Gastrocnemius medialis (tissue), 4 donors: ENCODE measurements around the gene BCAS4. TPM values are rescaled to one million over a fixed set of nuclear protein-coding genes. Genes with fewer than 3 reads are reported as not detected.

ENCODE experiments used
- ATAC-seq, 2 donors: fragments of 150-250 bp; one replicate each; pipeline ENCODE4 v1.9.1; 2016
- DNase-seq, 2 donors: peaks; one replicate each; pipeline ENCODE4 v3.0.0-alpha.2; 2019
- H3K27ac ChIP-seq, 4 donors: fragments of 200-600 bp; sonication (generic); 1 replicate in 1 of 4; 2 replicates in 3 of 4; pipeline ENCODE4 v1.5.1; 2016 to 2018; ENCODE audit warnings: mild to moderate bottlenecking in 2 of 4, moderate library complexity in 1 of 4
- H3K27me3 ChIP-seq, 3 donors: fragments of 200-600 bp; sonication (generic) in 2 of 3; 1 replicate in 1 of 3; 2 replicates in 2 of 3; pipeline versions ENCODE4 v1.5.1 to v1.6.0; 2016 to 2019; ENCODE audit warnings: mild to moderate bottlenecking in 1 of 3, moderate library complexity in 1 of 3
- H3K36me3 ChIP-seq, 2 donors: fragments of 200-600 bp; sonication (generic) in 1 of 2; one replicate each; pipeline ENCODE4 v1.5.1; 2017 to 2018
- H3K4me1 ChIP-seq, 2 donors: fragments of 200-600 bp; sonication (generic) in 1 of 2; one replicate each; pipeline ENCODE4 v1.5.1; 2016 to 2017; ENCODE audit warnings: mild to moderate bottlenecking in 2 of 2
- H3K4me3 ChIP-seq, 4 donors: fragments of 200-600 bp; sonication (generic) in 3 of 4; 1 replicate in 1 of 4; 2 replicates in 3 of 4; pipeline ENCODE4 v1.5.1; 2016 to 2019; ENCODE audit warnings: mild to moderate bottlenecking in 2 of 4
- H3K9me3 ChIP-seq, 3 donors: fragments of 200-600 bp; sonication (generic) in 2 of 3; 1 replicate in 1 of 3; 2 replicates in 2 of 3; pipeline ENCODE4 v1.5.1; 2016 to 2019
- CTCF ChIP-seq, 5 experiments: fragments of 450-650 bp in 3 of 5; fragments of 200-600 bp in 2 of 5; sonication (generic) in 2 of 5; IDR thresholded peaks in 4 of 5; conservative IDR thresholded peaks in 1 of 5; 1 replicate in 4 of 5; 2 replicates in 1 of 5; pipeline ENCODE4 v1.5.1; 2016 to 2019; ENCODE audit warnings: antibody characterized with exemption in 5 of 5, mild to moderate bottlenecking in 3 of 5, moderate library complexity in 3 of 5
- POLR2A ChIP-seq, 2 donors: fragments of 450-650 bp; IDR thresholded peaks; one replicate each; pipeline ENCODE4 v1.6.1; 2017; ENCODE audit warnings: antibody characterized with exemption in 2 of 2, mild to moderate bottlenecking in 2 of 2, moderate library complexity in 2 of 2
- in situ Hi-C, 4 donors: fragments of 200-750 bp; cut with MboI; loops; one replicate each; pipeline versions ENCODE4 v1.15.0 to v1.8.0; 2017; ENCODE audit warnings: low sequenced_read_pairs in 4 of 4
- intact Hi-C: fragments of 100-400 bp; cut with DNase I; formaldehyde crosslinking; loops from one replicate; pipeline ENCODE4 v1.15.1; 2023; ENCODE audit warnings: low total_unique reads
- total RNA-seq, 4 donors: library from RNA; depleted of rRNA; stranded (reverse); fragments of >200 nt; gene quantifications; one replicate each; pipeline versions ENCODE4 v1.1.0 to v1.2.3, GENCODE V29; 2016

Gene BCAS4
- total RNA-seq, 4 donors from 2014 or later: 0.16 to 2.2 (median 0.51) TPM; not detected in 1

GRCh38 chr20:50848341-50848808 lies 53.5 kb downstream of the BCAS4 start:
- TF ChIP-seq POLR2A (IDR thresholded peaks at IDR 0.05) (no peak), CTCF (IDR thresholded peaks at IDR 0.05 in 4 of 5, conservative IDR thresholded peaks at IDR 0.05 in 1 of 5) (no peak)
- intact Hi-C loops: no loop called here
- ATAC-seq (peak in 1 of 2 donors; percentile 33), DNase-seq (no peak)
- Histone ChIP-seq H3K36me3 (no peaks in the 10 kb centered on the region), H3K27ac (no peak overlapping the region), H3K9me3 (no peaks in the 10 kb centered on the region), H3K4me3 (peak overlapping the region; percentile 18 to 47 (median 32)), H3K4me1 (peaks cover 0 to 9% of the 10 kb centered on the region in 2 donors), H3K27me3 (no peaks in the 10 kb centered on the region)
- in situ Hi-C loops: no loop called here

- DNase-seq (no peak), ATAC-seq (peak in 1 of 2 donors; percentile 69)
- peaks cover 0 to 9% of the 10 kb centered on the region in 2 donors for H3K4me1 ChIP-seq
- in situ Hi-C loops: no loop called here
- intact Hi-C loops: no loop called here
- TF ChIP-seq POLR2A (IDR thresholded peaks at IDR 0.05) (no peak), CTCF (IDR thresholded peaks at IDR 0.05 in 4 of 5, conservative IDR thresholded peaks at IDR 0.05 in 1 of 5) (no peak)
- H3K27me3 ChIP-seq: no peaks in the 10 kb centered on the region
- H3K4me3 ChIP-seq: peak overlapping the region; percentile 18 to 47 (median 32)
- H3K36me3 ChIP-seq: no peaks in the 10 kb centered on the region
- no peak overlapping the region for H3K27ac ChIP-seq
- H3K9me3 ChIP-seq: no peaks in the 10 kb centered on the region
These were observed 54.2 kb downstream of the BCAS4 start for GRCh38 chr20:50848846-50849673.

GRCh38 chr20:50850721-50851286 lies 55.9 kb downstream of the BCAS4 start:
- H3K27me3 ChIP-seq: no peaks in the 10 kb centered on the region
- H3K4me1 ChIP-seq: peaks cover 0 to 9% of the 10 kb centered on the region in 2 donors
- ATAC-seq: no peak
- DNase-seq: no peak
- H3K27ac ChIP-seq: no peak overlapping the region
- no peaks in the 10 kb centered on the region for H3K36me3 ChIP-seq
- intact Hi-C loops (no loop called here), in situ Hi-C loops (no loop called here)
- TF ChIP-seq CTCF (IDR thresholded peaks at IDR 0.05 in 4 of 5, conservative IDR thresholded peaks at IDR 0.05 in 1 of 5) (no peak), POLR2A (IDR thresholded peaks at IDR 0.05) (no peak)
- H3K4me3 ChIP-seq: no peak overlapping the region
- H3K9me3 ChIP-seq: no peaks in the 10 kb centered on the region

DNA sequence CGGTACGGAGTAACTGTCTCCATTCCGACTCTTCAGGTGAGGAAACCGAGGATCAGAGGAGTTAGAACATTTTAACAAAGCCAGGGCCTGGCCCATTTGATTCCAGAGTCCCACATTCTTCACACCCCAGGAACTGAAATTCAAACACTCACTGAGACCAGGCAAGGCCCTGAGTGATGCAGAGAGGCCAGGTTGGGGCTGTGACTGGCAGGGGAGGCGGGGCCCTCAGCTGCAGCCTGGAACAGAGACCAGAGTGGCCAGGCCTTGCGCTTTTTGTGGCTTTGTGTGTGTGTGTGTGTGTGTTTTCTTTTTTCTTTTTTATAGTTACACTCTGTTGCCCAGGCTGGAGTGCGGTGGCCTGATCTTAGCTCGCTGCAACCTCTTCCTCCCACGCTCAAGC lies 57.2 kb downstream of the BCAS4 start:
- ATAC-seq (no peak), DNase-seq (no peak)
- Histone ChIP-seq H3K4me1 (peaks cover 0 to 9% of the 10 kb centered on the region in 2 donors), H3K36me3 (no peaks in the 10 kb centered on the region), H3K9me3 (no peaks in the 10 kb centered on the region), H3K4me3 (no peak overlapping the region), H3K27ac (no peak overlapping the region), H3K27me3 (no peaks in the 10 kb centered on the region)
- in situ Hi-C loops (no loop called here), intact Hi-C loops (no loop called here)
- TF ChIP-seq CTCF (IDR thresholded peaks at IDR 0.05 in 4 of 5, conservative IDR thresholded peaks at IDR 0.05 in 1 of 5): no peak
- TF ChIP-seq POLR2A (IDR thresholded peaks at IDR 0.05): no peak
